HG03342 (cell line): ENCODE results near the gene VSIG10.
"Not testable (repeated sequence)": the region's sequence is repeated elsewhere in the genome, so short reads cannot be mapped to it uniquely, and the experiment has no call there.

Experiments
- ATAC-seq: cut with Tn5 transposase; IDR thresholded peaks from one replicate; pipeline ENCODE4 v1.9.1; 2021; ENCODE audit warnings: mild to moderate bottlenecking, moderate library complexity; ENCODE audit not compliant: unreplicated experiment

The VSIG10 gene

DNA sequence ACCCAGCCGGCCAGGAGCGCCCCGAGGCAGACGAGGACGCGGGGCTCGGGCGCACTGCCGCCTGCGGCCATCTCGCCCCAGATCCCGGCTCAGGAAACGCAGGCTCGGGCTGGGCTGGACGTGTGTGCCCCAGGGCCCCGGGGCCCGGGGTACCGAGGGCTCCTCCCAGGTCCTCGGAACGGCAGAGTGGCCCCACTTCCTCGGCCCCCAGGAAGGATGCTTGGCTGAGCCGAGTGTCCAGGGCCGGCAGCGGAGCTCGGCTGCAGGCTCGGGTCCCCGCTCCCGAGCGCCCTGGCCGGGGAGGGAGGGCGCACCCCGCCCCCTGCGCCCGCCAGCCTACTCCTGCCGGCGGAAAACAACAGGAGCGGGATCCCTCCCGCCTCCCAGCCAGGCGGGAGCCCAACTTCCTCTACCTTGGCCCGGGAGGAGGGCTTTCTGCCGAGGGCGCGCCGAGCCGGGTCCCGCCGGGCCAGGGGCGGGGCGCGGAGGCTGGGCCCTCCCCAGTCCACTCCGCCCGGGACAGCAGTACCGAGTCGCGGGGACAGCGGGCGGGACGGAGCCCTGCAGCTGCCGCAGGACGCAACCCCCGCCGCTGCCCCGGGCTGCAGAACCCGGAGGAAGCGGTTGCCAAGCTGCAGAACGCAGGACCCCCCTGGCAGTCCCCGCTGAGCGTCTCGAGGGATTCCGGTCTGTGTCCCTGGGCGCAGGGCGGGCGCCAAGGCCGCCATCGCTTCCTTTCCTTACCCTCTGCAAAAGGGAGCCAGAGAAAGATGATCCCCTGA lies at the start of gene VSIG10:
Gene VSIG10, minus strand, starts transcription at position 411 of the 782 bp plus-strand sequence. Its CDS starts 340 bp downstream, at position 71.
- ATAC-seq, result no peak

DNA sequence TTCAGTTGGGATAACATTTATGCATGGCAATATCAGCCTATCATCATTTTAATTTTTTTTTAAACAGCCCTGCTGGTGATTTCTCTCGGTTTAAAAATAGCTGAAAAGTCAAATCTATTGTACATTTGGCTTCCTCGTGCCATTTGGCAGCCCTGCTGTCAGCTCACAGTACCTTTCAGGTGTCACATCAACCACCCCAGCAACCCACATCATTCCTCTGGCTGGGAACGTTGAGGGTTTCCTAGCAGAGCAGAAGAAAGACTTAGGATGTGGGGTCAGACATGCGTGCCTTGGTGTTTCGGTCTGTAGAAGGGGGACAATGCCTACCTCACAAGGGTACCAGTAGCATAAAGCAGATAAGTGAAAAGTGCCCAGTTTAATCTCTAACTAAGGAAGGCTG lies 47.9 kb upstream of the VSIG10 start:
- no peak for ATAC-seq

DNA sequence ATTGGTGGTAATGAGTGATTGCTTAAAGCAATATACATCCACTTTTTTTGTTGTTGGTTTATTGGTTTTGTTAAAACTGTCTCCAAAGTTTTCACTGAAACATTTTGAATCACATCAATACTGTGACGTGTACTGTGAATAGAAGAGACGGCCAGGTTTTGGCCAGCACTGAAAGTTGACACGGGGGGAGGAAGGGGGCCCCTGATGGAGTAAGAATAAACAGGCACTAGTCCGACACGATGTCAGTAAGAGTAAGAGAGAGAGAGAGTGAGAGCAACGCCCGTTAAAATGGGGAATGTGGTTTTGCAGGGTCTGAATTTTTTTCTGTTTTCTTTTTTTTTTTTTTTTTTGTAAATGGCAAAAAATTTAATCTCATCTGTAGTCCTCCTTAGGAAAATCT lies 46.8 kb upstream of the VSIG10 start:
- ATAC-seq, result no peak

DNA sequence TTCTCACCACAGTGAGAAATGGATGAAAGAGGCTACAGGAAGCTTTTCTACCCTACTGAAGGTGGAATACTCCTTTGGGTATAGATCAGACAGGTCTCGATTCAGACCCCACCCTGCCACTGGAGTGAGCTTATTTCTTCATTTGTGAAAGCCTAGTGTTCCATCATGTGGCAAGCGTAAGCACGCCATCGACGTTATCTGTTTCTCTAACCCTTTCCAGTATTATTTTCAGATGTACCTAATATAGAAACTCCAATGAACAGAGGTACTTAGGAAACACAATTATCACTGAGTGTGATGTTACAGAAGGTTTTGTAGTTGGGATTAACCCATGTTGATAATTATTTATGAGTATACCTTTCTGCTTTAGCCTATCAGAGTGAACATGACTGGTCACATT lies 44.5 kb upstream of the VSIG10 start:
- ATAC-seq, result no peak

- ATAC-seq, result no peak
Measured at GRCh38 chr12:118145798-118146156, 42.0 kb upstream of the VSIG10 start.

DNA sequence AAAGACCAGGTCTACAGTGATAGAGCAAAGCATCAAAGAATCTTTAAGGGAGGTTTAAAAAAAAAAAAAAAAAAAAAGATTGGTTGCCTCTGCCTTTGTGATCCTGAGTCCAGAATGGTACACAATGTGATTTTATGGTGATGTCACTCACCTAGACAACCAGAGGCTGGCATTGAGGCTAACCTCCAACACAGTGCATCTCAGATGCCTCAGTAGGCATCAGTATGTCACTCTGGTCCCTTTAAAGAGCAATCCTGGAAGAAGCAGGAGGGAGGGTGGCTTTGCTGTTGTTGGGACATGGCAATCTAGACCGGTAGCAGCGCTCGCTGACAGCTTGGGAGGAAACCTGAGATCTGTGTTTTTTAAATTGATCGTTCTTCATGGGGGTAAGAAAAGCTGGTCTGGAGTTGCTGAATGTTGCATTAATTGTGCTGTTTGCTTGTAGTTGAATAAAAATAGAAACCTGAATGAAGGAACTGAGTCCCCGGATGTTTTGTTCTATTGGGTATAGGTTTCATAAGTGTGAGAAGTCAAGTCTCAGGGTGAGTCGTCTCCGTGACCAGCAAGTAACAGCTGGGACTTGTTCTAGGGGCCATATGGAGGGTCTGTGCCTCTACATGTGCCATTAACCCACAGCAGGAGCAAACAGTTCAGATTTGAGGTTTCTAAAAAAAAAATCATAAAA lies 41.4 kb upstream of the VSIG10 start:
- ATAC-seq, result no peak

DNA sequence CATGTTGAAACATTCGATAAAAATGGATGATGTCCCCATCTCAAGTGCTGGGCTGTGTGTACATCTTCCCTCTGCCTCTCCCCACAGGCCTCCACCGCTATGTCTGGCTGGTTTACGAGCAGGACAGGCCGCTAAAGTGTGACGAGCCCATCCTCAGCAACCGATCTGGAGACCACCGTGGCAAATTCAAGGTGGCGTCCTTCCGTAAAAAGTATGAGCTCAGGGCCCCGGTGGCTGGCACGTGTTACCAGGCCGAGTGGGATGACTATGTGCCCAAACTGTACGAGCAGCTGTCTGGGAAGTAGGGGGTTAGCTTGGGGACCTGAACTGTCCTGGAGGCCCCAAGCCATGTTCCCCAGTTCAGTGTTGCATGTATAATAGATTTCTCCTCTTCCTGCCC lies 40.7 kb upstream of the VSIG10 start:
- no peak for ATAC-seq

- ATAC-seq, result no peak
Measured at GRCh38 chr12:118140825-118141224, 37.0 kb upstream of the VSIG10 start.

DNA sequence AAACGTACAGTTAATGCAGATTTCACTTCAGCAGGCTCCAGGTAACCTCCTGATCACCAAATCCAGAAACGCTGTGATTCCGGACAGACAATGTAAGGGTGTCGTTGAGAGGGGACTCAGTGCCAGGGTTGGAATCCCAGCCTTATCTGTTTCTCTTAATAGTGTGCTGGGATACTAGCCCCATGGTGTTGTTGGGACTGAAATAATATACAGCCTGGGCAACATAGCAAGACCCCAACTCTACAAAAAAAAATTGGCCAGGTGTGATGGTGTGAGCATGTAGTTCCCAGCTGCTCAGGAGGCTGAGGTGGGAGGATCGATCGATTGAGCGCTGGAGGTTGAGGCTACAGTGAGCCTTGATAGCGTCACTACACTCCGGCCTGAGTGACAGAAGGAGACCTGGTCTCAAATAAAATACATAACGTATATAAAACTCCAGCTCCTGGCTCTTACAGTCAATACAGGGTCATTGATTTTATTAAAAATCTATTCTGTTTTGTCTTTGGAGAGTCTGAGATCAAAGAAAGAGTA lies 33.4 kb upstream of the VSIG10 start:
- no peak for ATAC-seq

DNA sequence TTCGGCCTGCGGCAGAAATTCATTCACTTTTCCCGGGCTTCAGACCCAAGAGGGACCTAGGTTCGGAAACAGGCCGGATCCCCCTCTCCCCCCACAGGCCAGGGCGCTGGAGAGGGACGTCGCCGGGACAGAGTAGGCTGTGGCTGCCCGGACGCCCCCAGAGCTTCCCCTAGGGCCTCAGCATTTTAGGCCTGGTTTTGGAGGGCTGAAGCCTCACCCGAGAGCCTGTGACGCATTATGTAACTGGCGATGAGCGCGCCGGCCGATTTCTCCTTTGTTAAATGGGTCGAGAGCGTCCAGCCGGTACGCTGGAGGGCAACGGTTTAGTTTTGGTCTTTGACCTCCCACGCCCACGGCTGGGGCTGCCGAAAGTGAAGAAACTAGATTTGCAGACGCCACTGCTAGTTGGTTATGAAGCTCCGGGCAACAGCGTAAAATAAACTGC lies 32.8 kb upstream of the VSIG10 start:
- ATAC-seq, result peak; percentile 36

DNA sequence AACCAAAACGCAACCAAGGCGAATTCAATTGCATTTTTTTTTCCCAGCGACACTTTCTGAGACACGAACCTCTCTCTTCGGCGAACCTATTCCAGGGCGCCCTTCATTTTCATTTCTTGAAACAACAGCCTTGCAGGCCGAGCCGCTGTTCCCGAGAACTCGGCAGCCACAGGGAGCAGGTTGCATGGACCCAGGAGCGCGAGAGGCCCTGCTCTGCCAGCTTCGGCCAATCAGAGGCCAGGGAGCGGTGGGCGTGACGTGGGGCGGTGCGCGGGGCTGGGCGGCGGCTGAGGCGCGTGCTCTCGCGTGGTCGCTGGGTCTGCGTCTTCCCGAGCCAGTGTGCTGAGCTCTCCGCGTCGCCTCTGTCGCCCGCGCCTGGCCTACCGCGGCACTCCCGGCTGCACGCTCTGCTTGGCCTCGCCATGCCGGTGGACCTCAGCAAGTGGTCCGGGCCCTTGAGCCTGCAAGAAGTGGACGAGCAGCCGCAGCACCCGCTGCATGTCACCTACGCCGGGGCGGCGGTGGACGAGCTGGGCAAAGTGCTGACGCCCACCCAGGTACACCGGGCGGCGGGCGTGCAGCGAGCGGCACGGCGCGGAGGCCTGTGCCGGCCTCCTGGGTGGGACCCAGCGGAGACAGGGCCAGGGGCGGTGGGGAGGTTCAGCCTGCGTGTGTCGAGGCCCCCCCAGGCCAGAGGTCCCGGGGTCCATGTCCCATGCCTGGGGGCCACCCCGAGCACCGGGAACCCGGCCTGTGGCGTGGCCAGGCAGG lies 32.2 kb upstream of the VSIG10 start, which contains the start of gene PEBP1:
Gene PEBP1, plus strand, starts transcription at position 337 of the 771 bp plus-strand sequence. Its CDS starts 86 bp downstream, at position 423.
- ATAC-seq, result peak; percentile 96

DNA sequence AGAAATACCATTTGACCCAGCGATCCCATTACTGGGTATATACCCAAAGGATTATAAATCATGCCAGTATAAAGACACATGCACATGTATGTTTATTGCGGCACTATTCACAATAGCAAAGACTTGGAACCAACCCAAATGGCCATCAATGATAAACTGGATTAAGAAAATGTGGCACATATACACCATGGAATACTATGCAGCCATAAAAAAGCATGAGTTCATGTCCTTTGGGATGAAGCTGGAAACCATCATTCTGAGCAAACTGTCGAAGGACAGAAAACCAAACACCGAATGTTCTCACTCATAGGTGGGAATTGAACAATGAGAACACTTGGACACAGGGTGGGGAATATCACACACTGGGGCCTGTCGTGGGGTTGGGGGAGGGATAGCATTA lies 25.6 kb upstream of the VSIG10 start:
- ATAC-seq, result not testable (repeated sequence)

- no peak for ATAC-seq
Measured at GRCh38 chr12:118127867-118128266, 24.1 kb upstream of the VSIG10 start.

DNA sequence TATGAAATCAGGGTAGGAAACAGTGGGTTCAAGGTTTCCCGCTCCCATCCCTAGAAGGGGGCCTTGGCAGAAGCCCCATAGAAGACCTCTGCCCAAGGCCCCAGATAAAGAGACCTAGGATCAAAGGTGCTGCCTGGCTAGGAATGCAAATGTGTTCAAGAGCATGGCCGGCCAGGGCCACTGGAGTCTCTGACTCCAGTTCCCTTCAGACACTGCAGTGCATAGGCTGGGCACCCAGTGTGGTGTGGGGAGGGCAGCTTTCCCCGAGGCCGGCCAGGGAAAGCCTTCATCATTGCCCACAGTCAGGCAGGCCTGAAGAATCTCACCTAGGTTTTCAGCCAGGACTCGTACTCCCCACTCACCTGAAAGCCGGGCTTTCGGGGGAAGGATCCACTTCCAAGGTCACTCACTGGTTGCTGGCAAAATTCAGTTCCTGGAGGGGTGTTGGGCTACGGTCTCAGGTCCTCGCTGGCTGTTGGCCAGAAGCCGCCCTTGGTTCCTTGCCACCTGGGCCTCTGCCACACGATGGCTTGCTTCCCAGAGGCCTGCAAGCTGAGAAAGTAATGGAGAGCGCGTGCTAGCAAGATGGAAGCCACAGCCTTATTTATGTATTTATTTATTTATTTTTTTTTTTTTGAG lies 22.4 kb upstream of the VSIG10 start:
- no peak for ATAC-seq

DNA sequence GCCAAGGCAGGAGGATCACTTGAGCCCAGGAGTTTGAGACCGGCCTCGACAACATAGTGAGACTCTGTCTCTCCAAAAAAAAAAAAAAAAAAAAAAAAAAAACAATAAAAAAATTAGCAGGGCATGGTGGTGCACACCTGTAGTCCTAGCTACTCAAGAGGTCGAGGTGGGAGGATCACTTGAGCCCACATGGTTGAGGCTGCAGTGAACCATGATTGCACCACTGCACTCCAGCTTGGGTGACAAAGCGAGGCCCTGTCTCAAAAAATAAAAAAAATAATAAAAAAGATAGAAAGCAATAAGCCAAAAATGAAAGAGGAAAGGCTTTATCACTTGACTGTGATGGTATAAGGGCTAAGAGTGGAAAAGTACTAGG lies 21.9 kb upstream of the VSIG10 start:
- ATAC-seq, result no peak

GRCh38 chr12:118124333-118124874 lies 20.6 kb upstream of the VSIG10 start:
- no peak for ATAC-seq

DNA sequence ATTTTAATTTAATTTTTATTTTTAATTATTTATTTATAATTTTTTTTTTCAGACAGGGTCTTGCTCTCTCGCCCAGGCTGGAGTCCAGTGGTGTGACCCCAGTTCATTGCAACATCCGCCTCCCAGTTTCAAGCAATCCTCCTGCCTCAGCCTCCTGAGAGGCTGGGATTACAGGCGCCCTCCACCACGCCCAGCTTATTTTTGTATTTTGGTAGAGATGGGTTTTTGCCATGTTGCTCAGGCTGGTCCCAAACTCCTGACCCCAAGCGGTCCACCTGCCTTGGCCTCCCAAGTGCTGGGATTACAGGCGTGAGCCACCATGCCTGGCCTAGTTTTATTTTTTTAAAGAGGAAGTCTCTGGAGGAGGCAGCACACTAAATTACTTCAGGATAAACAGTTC lies 18.5 kb upstream of the VSIG10 start:
- ATAC-seq, result no peak

DNA sequence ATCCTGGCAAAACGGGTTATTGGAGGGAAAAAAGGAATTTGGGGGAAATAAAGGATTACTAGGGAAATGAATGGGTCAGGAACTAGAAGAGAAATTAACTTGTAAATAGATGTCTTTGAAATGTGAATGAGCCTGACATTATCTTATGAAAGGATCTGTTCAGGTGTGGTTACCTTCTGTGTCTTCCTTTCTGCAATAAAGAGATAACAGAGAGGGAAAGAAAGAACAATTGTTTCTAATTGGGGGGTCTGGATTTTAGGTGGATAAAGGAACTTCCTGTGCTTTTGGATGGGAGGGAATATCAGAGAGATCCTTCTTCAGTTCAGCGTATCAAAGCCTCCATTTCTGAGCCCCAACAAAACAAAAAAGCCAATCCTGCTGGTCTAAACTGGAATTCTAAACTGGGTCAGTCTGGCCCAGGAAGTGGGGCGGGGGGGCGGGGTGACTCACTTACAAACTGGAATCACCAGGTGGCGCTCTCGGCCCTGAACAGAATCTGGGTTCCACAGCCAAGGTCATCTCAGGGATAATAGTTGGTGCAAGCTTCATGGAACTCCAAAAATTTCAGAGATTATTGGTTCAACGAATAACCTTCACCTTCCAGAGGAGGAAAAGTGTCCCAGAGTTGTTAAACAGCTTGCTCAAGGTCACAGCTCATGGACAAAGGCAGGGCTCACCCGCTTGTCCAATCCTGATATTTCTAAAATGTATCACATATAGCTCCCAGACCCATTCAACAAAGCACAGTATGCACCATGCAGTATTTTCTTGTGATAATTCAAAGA lies 17.0 kb upstream of the VSIG10 start:
- ATAC-seq, result peak; percentile 86

DNA sequence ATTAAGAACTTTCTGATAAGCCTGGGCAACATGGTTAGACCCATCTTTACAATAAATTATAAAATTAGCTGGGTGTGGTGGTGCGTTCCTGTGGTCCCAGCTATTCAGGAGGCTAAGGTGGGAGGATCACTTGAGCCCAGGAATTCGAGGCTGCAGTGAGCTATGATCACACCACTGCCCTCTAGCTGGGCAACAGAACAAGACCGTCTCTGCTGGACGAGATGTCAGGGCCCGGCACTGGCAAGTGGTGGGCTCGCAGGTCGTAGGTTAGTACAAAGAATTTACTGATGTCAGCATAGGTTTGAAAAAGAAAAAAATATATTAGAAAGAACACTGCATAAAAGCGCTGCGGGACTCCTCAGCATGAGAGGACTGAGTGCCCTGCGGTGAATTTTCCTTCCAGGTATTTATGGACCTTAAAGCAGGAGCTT lies 15.7 kb upstream of the VSIG10 start:
- no peak for ATAC-seq

DNA sequence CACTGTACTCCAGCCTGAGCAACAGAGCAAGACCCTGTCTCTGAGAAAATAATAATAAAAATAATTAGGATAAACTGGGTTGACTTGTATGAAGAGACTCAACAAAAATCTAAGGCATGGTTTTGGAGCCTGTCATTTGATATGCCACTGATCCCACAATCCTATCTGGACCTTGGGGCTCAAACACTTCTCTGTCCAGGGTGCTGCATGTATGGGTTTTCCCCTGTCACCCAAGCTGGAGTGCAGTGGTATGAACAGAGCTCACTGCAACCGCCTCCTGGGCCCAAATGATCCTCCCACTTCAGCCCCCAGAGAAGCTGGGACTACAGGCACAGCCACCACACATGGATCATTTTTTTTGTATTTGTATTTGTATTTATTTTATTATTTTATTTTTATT lies 5.3 kb upstream of the VSIG10 start:
- ATAC-seq, result no peak
